NCI-H1436 treated with DMSO at 0.1 percent for 48 hours (cell line): ENCODE data around the gene MAP2.

Source experiments
- DNase-seq: peaks from one replicate; lab custom pipeline; 2025; lab: John Stamatoyannopoulos, UW

The MAP2 gene

GRCh38 chr2:209726311-209726710 is 302.5 kb downstream of the MAP2 start:
- DNase-seq = no peak

- no peak for DNase-seq
Observed at GRCh38 chr2:209727077-209727476, 303.2 kb downstream of the MAP2 start.

GRCh38 chr2:209734805-209735204 is 311.0 kb downstream of the MAP2 start:
- DNase-seq = no peak

- no peak for DNase-seq
Observed at GRCh38 chr2:209741953-209742352, 318.1 kb downstream of the MAP2 start.

- no peak for DNase-seq
Observed at GRCh38 chr2:209753020-209753419, 329.2 kb downstream of the MAP2 start.

- no peak for DNase-seq
Observed at GRCh38 chr2:209757163-209757562, 333.3 kb downstream of the MAP2 start.

- no peak for DNase-seq
Observed at GRCh38 chr2:209761566-209761965, 337.7 kb downstream of the MAP2 start.

- no peak for DNase-seq
Observed at GRCh38 chr2:209762563-209762962, 338.7 kb downstream of the MAP2 start.

- no peak for DNase-seq
Observed at GRCh38 chr2:209763106-209763505, 339.3 kb downstream of the MAP2 start.

GRCh38 chr2:209766613-209767012 is 342.8 kb downstream of the MAP2 start:
- no peak for DNase-seq

- DNase-seq = no peak
Observed at GRCh38 chr2:209767316-209767715, 343.5 kb downstream of the MAP2 start.

- no peak for DNase-seq
Observed at GRCh38 chr2:209768557-209768956, 344.7 kb downstream of the MAP2 start.

GRCh38 chr2:209771474-209772289 is 347.8 kb downstream of the MAP2 start, which contains the start of gene UNC80:
UNC80 (plus strand) TSS chr2:209771832; CDS start chr2:209772073, 241 bp downstream.
- DNase-seq = no peak

GRCh38 chr2:209772290-209772685 is 348.4 kb downstream of the MAP2 start:
- no peak for DNase-seq

- DNase-seq = no peak
Observed at GRCh38 chr2:209773377-209773776, 349.5 kb downstream of the MAP2 start.
